Activated CD8-positive, alpha-beta memory T cell treated with anti-CD3 and anti-CD28 coated beads, Interleukin-2, amount 50 U/mL, for 1 hour (primary cell): Measurements from ENCODE around the gene RRP9.

Experiments
- DNase-seq: peaks from one replicate; pipeline ENCODE4 v3.0.0-alpha.2; 2020; ENCODE audit errors: extremely low read depth

The RRP9 gene

DNA sequence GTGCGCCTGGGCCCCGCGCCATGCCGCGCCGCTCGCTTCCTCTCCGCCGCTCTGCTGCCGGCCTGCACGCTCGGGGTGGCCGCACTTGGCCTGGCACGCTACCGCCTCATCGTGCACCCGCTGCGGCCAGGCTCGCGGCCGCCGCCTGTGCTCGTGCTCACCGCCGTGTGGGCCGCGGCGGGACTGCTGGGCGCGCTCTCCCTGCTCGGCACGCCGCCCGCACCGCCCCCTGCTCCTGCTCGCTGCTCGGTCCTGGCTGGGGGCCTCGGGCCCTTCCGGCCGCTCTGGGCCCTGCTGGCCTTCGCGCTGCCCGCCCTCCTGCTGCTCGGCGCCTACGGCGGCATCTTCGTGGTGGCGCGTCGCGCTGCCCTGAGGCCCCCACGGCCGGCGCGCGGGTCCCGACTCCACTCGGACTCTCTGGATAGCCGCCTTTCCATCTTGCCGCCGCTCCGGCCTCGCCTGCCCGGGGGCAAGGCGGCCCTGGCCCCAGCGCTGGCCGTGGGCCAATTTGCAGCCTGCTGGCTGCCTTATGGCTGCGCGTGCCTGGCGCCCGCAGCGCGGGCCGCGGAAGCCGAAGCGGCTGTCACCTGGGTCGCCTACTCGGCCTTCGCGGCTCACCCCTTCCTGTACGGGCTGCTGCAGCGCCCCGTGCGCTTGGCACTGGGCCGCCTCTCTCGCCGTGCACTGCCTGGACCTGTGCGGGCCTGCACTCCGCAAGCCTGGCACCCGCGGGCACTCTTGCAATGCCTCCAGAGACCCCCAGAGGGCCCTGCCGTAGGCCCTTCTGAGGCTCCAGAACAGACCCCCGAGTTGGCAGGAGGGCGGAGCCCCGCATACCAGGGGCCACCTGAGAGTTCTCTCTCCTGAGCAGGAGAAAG, 14.4 kb upstream of the RRP9 start:
- DNase-seq, result no peak

DNA sequence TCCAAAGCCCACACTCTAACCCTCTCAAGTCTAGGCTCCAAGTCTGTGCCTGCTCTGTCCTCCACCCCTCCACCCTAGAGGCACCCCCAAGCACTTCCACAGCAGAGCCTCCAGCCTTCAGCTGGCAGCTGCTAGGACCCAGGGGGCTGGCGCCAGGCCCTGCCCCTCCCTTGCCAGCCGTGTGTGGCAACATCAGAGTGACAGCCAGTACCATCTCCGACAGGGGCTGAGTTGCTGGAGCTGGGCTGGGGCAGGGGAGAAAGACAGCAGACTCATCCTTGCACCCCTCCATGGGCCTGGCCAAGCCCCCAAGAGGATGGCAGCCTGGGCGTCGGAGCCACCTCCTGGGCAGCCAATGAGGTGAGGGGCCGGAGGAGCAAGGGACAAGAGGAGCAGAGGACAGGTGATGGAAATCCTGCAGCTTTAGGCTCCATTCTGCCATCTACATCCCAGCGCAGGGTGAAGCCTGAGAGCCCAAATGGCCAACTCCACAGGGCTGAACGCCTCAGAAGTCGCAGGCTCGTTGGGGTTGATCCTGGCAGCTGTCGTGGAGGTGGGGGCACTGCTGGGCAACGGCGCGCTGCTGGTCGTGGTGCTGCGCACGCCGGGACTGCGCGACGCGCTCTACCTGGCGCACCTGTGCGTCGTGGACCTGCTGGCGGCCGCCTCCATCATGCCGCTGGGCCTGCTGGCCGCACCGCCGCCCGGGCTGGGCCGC, 13.6 kb upstream of the RRP9 start, which contains the start of gene GPR62:
Gene GPR62 (plus strand): TSS at position 207 of the 718 bp plus-strand sequence. CDS start 272 bp downstream, at position 479.
- no peak for DNase-seq

DNA sequence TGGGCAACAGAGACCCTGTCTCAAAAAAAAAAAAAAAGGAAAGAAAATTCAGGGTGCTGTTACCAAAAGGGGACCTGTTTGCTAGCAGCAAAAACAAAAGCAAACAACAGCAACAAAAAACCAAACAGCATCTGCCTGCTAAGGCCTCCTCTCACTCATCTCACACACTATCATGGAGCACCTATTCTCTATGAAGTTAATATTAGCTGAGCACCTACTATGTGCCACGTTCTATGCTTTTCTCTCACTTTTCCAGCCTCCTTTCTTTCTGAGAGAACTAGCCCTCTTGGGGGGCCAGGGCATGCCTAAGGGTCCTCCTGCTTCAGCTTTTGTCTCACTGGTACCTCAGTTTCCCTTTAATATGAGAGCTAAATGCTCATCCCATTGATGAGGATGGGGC, 13.0 kb upstream of the RRP9 start:
- no peak for DNase-seq

DNA sequence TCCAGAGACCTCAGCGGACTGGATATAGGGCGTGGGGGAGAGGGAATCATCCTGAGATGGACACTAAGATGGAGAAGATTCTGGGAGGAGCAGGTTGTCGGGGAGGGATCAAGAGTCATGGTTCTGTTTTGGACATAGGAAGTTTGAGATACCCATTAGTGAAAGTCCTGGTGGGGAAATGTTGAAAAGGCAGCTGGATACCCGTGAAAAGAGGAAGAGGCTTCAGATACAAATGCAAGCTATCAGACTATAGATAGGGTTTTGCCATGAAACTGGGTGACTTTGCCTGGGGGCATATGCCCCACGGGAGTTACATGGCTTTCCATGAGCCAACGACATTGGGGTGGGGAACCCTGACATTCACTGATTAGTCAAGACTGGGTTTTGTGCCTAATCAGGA, 12.4 kb upstream of the RRP9 start:
- DNase-seq, result no peak

DNA sequence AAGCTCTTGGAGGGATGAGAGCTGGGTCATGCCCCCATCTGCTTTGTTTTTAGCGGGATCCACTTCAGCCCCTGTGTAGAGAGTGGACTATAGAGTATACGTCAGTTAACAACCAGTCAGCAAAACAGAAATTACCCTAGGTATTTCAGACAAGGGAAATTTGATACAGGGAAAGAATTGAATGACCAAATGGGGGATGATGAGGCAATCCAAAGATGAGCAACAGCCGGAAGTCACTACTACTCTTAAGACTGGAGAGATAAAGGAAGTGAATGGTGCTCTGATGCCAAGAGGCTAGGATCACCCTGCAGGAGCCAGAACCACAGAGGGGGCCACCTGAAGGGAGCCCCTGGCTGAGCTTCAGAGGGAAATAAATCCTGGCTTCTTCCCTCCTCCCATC, 11.7 kb upstream of the RRP9 start:
- DNase-seq, result no peak

DNA sequence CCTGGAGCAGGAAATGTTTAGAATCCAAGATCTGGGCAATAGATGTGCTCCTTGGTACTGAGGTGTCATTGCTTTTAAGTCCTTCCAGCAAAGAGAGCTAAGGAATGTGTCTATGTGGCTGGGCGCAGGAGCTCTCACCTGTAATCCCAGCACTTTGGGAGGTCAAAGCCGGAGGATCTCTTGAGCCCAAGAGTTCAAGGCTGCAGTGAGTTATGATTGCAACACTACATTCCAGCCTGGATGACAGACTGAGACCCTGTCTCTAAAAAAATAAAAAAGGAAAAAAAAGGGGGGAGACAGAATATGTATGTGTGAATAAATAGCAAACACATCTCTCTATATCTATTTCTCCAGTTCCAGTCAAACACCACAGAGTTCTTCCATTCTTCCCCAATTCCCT, 9.2 kb upstream of the RRP9 start:
- DNase-seq, result no peak

DNA sequence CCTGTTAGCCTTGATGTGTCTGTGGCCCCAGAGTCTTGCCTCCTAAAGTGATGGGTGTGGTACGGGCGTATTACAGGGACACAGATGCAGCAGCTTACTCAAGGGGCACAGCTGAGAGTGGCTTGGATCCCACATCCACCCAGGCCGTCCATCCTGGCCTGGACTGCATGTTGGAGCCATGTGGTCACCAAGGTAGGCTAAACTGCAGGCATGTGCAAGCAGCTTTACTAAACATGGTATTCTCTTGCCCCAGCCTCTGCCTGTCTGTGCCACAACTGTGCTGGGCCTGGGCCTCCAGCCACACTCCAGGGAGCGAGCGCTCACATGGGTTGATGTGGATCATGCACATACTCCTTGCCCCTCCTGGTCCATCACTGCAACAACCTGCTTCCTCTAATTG, 7.4 kb upstream of the RRP9 start:
- DNase-seq, result no peak

DNA sequence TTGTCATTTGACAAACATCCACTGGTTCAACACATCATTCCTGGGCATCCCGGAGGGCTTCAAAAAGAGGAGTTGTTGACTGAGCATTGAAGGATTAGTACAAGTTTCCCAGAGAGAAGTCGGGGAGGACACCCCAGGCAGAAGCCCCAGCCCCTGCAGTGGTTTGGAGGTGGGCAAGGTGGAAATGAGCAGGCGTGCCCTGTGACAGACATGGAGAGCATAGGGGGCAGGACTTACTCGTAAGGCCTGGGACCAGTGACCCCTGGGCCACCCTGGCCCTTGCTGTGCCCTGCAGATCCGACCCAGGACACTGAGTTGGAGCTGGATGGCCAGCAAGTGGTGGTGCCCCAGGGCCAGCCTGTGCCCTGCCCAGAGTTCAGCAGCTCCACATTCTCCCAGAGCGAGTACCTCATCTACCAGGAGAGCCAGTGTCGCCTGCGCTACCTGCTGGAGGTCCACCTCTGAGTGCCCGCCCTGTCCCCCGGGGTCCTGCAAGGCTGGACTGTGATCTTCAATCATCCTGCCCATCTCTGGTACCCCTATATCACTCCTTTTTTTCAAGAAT, 6.4 kb upstream of the RRP9 start:
- no peak for DNase-seq

DNA sequence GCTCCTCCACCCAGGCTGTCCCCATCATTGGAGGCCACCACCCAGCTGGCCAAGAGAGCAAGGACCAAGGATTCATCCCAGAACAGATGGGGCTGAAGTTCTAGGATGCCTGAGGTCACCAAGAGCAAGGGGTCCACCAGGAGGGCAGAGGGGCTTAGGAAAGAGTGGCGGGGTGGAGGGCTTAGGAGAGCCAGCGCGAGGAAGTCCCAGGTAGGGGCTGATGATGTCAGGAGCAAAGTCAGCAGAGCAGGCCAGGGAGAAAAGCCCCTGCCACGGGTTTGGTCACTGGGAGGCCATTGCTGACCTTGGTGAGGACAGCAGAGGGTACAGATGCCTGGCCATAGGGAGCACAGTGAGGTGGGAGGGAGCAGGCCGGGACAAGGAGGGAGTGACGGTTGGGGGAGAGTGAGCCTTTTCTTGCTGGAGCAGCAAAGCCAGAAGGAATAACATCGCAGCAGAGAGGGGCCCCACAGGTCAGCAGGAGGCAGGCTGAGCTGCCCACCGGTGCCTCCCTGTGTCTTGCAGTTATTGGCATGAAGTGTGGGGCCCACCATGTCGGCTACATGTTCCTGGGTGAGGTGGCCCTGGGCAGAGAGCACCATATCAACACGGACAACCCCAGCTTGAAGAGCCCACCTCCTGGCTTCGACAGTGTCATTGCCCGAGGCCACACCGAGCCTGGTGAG, 5.7 kb upstream of the RRP9 start:
- DNase-seq, result no peak

DNA sequence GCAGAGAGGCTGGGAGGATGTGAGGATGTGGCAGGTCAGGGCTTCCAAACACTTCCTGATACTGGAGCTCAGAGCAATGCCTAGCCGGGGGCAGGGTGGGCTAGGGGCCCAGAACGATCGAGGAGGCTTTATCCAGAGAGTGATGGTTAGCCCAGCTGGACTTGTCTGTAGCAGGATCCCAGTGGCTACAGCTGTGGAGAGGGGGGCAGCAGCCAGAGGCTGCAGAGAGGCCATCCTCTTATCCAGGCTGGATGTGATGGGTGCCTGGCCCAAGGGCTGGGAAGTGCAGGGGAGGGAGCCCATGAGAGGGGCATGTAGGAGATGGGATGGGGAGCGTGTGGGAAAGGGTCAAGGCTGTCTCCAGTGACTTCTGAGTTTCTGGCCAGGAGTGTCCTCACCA, 5.1 kb upstream of the RRP9 start:
- DNase-seq, result no peak

DNA sequence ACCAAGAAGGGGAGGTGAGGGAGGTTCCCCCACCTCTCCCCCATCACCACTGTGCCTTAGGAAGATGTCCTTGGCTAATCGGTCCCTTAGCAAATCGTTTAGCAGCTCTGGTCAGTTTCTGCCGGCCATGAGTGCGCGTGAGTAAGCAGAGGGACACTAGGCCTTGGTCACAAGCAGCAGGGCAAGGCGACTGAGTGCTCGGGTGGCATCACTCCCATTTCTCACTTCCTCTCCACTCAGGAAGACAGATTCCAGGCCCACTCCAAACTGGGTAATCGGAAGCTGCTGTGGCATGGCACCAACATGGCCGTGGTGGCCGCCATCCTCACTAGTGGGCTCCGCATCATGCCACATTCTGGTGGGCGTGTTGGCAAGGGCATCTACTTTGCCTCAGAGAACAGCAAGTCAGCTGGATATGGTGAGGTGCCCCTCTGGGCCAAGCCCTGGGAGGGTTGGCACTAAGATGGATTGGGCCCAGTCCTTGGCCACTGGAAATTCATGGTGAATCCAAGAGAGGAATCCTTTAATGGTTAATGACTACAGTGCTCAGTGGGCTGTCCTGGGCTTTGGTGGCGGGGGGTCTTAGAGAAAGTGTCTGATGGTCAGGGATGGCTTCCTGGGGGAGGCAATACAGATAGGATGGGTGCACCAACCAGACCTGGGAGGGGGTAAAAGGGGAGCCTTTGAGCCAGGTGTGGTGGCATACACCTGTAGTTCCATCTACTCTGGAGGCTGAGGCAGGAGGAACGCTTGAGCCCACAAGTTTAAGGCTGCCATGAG, 4.4 kb upstream of the RRP9 start:
- DNase-seq, result no peak

DNA sequence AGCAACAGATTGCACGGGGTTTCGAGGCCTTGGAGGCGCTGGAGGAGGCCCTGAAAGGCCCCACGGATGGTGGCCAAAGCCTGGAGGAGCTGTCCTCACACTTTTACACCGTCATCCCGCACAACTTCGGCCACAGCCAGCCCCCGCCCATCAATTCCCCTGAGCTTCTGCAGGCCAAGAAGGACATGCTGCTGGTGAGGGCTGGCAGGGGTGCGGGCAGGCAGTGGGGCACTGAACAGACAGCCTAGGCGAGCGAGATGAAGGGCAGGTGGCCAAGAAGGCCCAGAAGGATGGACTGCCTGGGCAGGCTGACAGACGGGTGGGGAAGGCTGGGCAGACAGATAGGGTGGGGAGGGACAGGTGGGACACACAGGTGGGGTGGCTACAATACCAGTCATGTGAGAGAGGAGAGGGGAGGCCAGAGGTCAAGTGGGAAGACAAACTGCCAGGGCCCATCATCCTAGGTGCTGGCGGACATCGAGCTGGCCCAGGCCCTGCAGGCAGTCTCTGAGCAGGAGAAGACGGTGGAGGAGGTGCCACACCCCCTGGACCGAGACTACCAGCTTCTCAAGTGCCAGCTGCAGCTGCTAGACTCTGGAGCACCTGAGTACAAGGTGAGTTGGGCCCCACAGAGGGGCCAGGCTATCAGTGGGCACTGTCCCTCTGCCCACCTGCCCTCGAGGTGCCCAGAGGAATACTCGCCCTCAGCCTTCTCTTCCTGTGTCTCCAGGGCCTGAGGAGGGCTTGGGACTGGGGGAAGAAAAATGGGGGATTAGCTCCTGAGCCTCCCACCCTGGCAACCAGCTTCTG, 3.5 kb upstream of the RRP9 start:
- no peak for DNase-seq

DNA sequence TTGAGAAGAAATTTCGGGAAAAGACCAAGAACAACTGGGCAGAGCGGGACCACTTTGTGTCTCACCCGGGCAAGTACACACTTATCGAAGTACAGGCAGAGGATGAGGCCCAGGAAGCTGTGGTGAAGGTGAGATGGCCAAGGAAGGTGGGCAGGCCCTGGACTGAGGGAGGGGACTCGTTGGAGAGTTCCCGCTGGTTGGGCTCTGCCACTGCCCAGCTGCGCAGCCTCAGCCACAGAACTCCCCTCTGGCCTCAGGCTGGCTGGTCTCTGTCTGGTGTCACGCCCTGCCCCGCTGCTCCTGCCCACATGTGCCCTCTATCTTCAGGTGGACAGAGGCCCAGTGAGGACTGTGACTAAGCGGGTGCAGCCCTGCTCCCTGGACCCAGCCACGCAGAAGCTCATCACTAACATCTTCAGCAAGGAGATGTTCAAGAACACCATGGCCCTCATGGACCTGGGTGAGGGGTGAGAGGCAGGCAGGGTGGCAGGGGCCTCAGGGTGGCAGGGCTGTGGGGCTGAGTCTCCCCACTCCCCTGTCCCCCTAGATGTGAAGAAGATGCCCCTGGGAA, 2.8 kb upstream of the RRP9 start:
- no peak for DNase-seq

DNA sequence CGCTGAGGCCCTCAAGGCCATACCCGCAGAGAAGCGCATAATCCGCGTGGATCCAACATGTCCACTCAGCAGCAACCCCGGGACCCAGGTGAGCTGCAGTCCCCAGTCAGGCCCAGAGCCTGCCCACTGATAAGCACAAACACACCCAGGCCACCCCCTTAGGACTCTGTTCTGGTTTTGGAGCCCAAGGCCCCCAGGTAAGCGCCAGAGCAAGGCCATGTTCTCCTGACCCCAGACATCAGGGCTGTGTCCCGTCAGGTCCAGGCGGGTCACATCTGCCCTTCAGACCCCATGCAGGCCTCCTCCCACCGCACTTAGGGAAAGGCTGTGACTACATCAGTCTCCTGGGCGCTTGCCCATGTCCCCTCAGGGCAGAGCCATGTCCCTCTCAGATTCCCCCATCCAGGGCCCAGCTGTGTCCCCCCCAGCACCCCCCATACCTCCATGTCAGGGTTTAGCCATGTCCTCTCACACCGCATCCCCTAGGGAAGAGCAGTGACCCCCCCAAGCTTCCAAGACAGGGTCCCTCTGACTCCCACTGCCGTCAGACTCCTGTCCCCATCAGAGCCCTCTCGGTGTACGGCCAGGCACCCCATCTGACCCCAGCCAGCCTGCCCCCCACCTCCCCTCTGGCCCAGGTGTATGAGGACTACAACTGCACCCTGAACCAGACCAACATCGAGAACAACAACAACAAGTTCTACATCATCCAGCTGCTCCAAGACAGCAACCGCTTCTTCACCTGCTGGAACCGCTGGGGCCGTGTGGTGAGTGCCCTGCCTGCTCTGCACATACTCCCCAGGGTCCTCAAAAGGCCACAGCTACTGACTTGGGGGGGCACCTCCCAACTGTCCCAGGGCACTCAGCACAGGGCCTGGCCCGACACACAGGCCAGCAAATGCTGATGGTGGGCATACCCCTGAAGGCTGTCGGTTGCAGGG, 2.0 kb upstream of the RRP9 start:
- DNase-seq, result no peak

DNA sequence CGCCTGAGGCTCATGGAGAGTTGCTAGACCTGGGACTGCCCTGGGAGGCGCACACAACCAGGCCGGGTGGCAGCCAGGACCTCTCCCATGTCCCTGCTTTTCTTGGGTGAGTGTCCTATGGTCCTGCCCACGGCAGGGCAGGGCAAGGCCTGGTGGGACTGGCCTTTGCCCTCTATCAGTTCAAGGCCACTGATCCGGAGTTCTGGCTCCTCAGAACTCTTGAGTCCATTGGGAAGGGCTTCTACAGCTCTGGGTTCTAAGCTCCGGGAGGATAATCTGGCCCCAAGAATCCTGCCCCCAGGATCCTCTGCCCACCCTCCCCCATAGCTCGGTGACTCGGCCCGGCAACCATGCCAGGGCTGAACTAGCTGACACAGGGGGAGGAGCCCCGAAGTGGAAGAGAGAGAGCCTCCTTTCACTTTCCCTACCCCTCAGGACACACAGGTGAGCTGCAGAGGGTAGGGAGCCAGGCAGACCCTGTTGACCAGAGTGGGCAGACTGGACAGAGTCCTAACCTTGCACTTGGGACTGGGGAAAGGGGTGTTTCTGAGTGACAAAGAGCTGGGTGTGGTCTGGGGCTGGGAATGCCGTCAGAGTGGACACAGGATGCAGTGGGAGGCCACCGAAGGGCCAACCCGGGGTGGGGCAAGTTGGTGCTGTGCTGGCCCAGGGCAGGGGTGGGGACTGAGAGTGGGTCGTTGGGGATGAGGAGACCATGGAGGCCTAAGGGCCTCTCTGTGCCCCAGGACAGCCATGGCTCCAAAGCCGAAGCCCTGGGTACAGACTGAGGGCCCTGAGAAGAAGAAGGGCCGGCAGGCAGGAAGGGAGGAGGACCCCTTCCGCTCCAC, 1.1 kb upstream of the RRP9 start:
- no peak for DNase-seq

DNA sequence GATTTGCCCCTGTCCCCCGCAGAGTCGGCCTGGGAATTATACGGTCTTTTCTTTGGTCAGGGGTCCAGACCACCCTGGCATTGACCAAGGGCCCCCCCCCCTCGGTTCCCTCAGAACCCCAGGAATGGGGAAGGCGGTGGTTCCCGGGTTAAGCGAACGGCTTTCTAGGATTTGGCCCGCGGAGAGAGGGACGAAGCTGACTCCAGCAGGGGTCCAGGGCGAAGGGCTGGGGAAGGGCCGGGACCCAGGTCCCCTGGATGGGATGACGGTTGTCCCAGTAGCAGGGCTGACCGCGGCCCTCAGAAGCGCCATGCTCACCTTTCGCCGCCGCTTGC, 274 bp downstream of the RRP9 start:
- DNase-seq, result no peak

DNA sequence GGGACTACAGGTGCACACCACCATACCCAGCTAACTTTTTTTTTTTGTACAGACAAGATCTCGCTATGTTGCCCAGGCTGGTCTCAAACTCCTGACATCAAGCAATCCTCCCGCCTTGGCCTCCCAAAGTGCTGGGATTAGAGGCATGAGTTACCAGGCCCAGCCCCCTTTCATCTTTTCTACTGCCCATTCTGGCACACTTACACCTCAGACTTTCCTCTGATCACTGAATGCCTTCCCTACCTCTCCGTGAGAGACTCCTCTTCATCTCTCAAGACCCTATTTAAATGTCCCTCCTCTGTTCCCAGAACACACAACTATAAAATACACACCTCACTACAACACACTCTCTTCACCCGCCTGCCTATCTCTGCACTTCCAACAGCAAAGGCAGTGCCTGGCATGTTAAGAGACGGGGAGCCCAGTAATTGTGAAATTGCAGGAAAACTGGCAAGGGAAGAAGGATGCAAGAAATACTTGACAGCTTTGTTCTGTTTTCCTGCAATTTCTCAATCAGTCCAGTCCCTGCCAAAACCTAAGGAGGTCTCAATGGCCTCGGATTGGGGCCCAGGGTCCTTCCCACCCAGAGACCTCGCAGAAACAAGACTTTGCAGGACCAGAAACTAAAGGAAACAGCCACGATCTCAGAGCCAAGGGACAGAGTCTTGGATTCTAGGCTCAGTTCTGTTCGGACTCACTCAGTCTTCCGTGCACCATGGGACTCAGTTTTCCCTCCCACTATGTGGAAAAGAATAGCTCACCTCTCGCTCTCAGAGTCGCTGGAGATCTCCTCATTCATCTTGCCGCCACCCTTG, 849 bp downstream of the RRP9 start:
- no peak for DNase-seq
